Mesodermal cell (in vitro differentiated cells): ENCODE data around the gene SLC25A1.

Experiments used
- H3K27ac ChIP-seq: 2 replicates; pipeline ENCODE4 v1.7.0; 2013; ENCODE audit warnings: mild to moderate bottlenecking, low read depth, low read length, moderate library complexity; ENCODE audit not compliant: severe bottlenecking
- H3K36me3 ChIP-seq: 2 replicates; pipeline ENCODE4 v1.7.1; 2013; ENCODE audit warnings: mild to moderate bottlenecking, low read length, moderate library complexity; ENCODE audit not compliant: control insufficient read depth, insufficient read depth
- H3K4me1 ChIP-seq: one replicate; pipeline ENCODE4 v1.7.1; 2013; ENCODE audit warnings: mild to moderate bottlenecking, low read length; ENCODE audit not compliant: insufficient read depth, control insufficient read depth, poor library complexity, severe bottlenecking
- H3K4me3 ChIP-seq: 2 replicates; pipeline ENCODE4 v1.7.0; 2013; ENCODE audit warnings: low read length, control low read depth, mild to moderate bottlenecking; ENCODE audit not compliant: insufficient read depth, poor library complexity, severe bottlenecking; ENCODE audit errors: extremely low read depth
- H3K9me3 ChIP-seq: 2 replicates; pipeline ENCODE4 v1.7.1; 2013; ENCODE audit warnings: mild to moderate bottlenecking, low read length, moderate library complexity; ENCODE audit not compliant: control insufficient read depth
- whole genome bisulfite sequencing, 2 experiments: methylation state at CpG; one replicate each; pipeline ENCODE4 v1.1.5; 2013; ENCODE audit warnings: missing lambda C conversion rate in 2 of 2; ENCODE audit not compliant: insufficient coverage in 2 of 2; 5-methylcytosine and 5-hydroxymethylcytosine counted together

SLC25A1 gene

GRCh38 chr22:19195796-19196731, 17.5 kb upstream of the SLC25A1 start:
- H3K4me3 ChIP-seq: no peak overlapping the region
- peaks cover 19% of the 10 kb centered on the region for H3K36me3 ChIP-seq
- WGBS, 2 experiments: 91 to 92% methylated on average over 21 to 22 of the region's 23 CpGs
- no peaks in the 10 kb centered on the region for H3K4me1 ChIP-seq
- no peaks in the 10 kb centered on the region for H3K9me3 ChIP-seq
- H3K27ac ChIP-seq: no peak overlapping the region

GRCh38 chr22:19194766-19195536, 16.4 kb upstream of the SLC25A1 start:
- 92 to 95% methylated on average over 15 to 16 of the region's 16 CpGs for WGBS, 2 experiments
- peaks cover 19% of the 10 kb centered on the region for H3K36me3 ChIP-seq
- no peak overlapping the region for H3K27ac ChIP-seq
- H3K4me3 ChIP-seq: no peak overlapping the region
- no peaks in the 10 kb centered on the region for H3K4me1 ChIP-seq
- H3K9me3 ChIP-seq: no peaks in the 10 kb centered on the region

- WGBS, 2 experiments: 93 to 97% methylated on average over 4 to 5 of the region's 6 CpGs
- H3K9me3 ChIP-seq: no peaks in the 10 kb centered on the region
- no peak overlapping the region for H3K4me3 ChIP-seq
Observed at GRCh38 chr22:19193879-19194278, 15.3 kb upstream of the SLC25A1 start.

DNA sequence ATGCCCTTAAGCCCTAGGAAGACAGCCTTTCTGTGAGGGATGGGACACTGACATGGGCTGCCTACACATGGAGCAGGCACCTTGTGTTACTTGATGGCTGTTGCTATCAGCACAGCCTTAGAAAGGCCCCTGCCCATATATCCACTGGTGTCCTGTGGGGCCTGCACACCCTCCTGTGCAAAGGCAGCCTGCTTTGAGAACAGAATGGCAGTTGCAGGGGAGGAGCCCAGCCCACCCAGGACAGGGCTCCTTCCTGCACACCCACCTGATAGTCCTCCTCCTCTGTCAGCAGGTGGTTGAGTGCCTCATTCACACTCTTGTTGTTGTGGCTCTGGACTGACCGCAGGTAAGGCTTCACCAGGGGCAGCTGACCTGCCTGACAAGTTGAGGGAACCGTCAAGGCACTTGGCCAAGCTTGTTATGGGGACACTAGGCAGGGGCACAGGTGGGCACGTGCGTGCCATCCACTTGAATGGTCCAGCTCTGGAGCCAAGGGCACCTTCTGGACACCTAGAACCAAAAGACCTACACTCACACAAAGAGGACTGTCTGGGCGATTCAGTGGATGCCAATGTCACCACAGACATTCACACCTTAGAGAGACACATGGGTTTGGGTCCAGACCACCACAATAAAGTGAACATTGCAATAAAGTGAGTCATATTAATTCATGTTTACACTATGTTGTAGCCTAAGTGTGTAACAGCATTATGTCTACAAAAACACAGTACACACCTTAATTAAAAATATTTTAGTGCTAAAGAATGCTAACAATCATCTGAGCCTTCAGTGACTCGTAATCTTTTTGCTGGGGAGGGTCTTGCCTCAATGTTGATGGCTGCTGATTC, 9.4 kb upstream of the SLC25A1 start:
- WGBS, 2 experiments: 100% methylated on average over 3 to 4 of the region's 6 CpGs
- Histone ChIP-seq H3K4me1 (peaks cover 4% of the 10 kb centered on the region), H3K9me3 (no peaks in the 10 kb centered on the region), H3K4me3 (no peak overlapping the region), H3K27ac (no peak overlapping the region), H3K36me3 (peaks cover 4% of the 10 kb centered on the region)

More at GRCh38 chr22:19193879-19194278, 15.3 kb upstream of the SLC25A1 start:
- Histone ChIP-seq H3K4me1 (no peaks in the 10 kb centered on the region), H3K27ac (no peak overlapping the region), H3K36me3 (peaks cover 19% of the 10 kb centered on the region)

DNA sequence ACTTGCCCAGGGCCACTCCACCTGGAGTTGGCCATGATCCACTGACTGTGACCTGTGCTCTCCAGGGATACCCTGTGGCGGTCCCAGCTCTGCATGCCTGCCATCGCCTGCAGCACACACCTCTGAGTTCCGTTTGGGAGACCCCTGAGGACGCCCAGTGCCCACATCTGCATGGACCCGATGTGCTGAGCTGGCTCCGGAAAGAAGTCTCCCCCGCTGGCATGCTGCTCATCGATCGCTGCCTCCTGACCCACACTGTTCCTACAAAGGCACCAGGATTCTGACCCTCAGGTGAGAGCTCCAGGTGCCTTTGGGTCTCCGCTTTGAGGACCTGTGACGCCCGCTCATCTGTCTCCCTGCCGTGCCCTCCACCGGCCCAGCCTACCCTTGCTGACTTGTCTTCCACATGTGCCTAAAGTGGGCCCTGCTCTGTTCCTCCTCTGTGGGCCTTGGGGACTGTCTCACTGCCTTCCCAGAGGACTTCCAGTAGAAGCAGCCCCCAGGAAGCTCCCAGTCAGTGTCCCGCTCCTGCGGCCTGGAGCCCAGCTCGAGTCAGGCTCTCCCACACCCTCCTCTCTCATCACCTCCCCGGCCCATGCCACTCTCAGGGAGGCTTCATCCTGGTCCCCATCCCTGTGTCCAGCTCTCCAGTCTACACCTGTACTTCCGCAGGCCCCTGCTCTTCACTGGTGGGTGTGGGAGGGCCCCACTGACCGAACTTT, 5.9 kb upstream of the SLC25A1 start:
- Histone ChIP-seq H3K4me3 (no peak overlapping the region), H3K27ac (no peak overlapping the region), H3K9me3 (no peaks in the 10 kb centered on the region), H3K4me1 (peaks cover 4% of the 10 kb centered on the region), H3K36me3 (no peaks in the 10 kb centered on the region)
- 93 to 96% methylated on average over 16 to 18 of the region's 20 CpGs for WGBS, 2 experiments

DNA sequence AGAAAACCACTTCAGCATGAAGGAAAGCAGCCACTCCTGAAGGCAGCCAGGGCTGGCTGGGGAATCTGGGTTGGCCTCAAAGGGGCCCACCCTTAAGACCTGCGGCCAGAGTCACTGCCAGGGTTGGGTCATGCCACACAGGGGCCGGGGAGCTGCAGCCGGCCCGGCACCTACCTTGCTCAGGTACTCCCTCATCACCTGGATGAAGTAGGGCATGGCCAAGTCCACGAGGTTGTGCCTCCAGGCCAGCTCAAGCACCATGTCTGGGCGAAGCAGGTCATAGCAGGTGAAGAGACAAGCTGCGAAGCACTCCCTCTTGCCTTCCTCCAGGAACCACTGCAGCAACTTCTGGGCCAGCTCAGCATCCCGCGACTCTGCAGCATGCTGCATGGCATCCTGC, 4.7 kb upstream of the SLC25A1 start:
- 89 to 93% methylated on average over 9 of the region's 9 CpGs for WGBS, 2 experiments
- Histone ChIP-seq H3K27ac (no peak overlapping the region), H3K4me1 (peaks cover 4% of the 10 kb centered on the region), H3K4me3 (no peak overlapping the region), H3K9me3 (no peaks in the 10 kb centered on the region), H3K36me3 (no peaks in the 10 kb centered on the region)

- H3K4me3 ChIP-seq: no peak overlapping the region
Observed at GRCh38 chr22:19182472-19183157, 4.1 kb upstream of the SLC25A1 start.

GRCh38 chr22:19181786-19182471, 3.4 kb upstream of the SLC25A1 start:
- Histone ChIP-seq H3K36me3 (peaks cover 1% of the 10 kb centered on the region), H3K4me3 (no peak overlapping the region), H3K27ac (no peak overlapping the region), H3K4me1 (peaks cover 11% of the 10 kb centered on the region), H3K9me3 (no peaks in the 10 kb centered on the region)
- 86 to 91% methylated on average over 7 of the region's 12 CpGs for WGBS, 2 experiments

More at GRCh38 chr22:19182472-19183157, 4.1 kb upstream of the SLC25A1 start:
- 72% methylated on average over 5 of the region's 9 CpGs for WGBS, 2 experiments
- Histone ChIP-seq H3K27ac (no peak overlapping the region), H3K36me3 (no peaks in the 10 kb centered on the region), H3K9me3 (no peaks in the 10 kb centered on the region), H3K4me1 (peaks cover 4% of the 10 kb centered on the region)

GRCh38 chr22:19180740-19181410, 2.3 kb upstream of the SLC25A1 start:
- Histone ChIP-seq H3K4me1 (peaks cover 21% of the 10 kb centered on the region), H3K27ac (no peak overlapping the region), H3K4me3 (no peak overlapping the region), H3K9me3 (no peaks in the 10 kb centered on the region), H3K36me3 (peaks cover 12% of the 10 kb centered on the region)
- 92 to 93% methylated on average over 7 to 8 of the region's 11 CpGs for WGBS, 2 experiments
